Renal cortex interstitium (tissue), 11 donors: Measurements from ENCODE around the gene COX14. TPM values are rescaled to one million over a fixed set of nuclear protein-coding genes. Genes with fewer than 3 reads are reported as not detected.
"Not testable (repeated sequence)": the region's sequence is repeated elsewhere in the genome, so short reads cannot be mapped to it uniquely, and the experiment has no call there.

Experiments
- DNase-seq, 11 donors: peaks; one replicate each; pipeline ENCODE4 v3.0.0-alpha.2; 2013; ENCODE audit warnings: low read depth in 9 of 11, low spot score in 4 of 11; ENCODE audit errors: extremely low read depth in 1 of 11
- polyA plus RNA-seq, 3 donors: library from polyadenylated mRNA; unstranded; fragments of 120-200 nt; gene quantifications; one replicate each; pipeline ENCODE4 v1.2.1, GENCODE V29; 2013; ENCODE audit not compliant: insufficient read length in 3 of 3

Gene COX14
- polyA plus RNA-seq, 3 donors, result 43.8 to 54.7 (median 52.8) TPM

- no peak for DNase-seq
Measured at GRCh38 chr12:50079771-50080170, 32.3 kb upstream of the COX14 start.

- DNase-seq, result no peak
Measured at GRCh38 chr12:50081096-50081808, 30.8 kb upstream of the COX14 start.

- peak in 1 of 11 donors; percentile 37 for DNase-seq
Measured at GRCh38 chr12:50082644-50083043, 29.4 kb upstream of the COX14 start.

- no peak for DNase-seq
Measured at GRCh38 chr12:50083301-50083700, 28.7 kb upstream of the COX14 start.

- DNase-seq, result not testable (repeated sequence)
Measured at GRCh38 chr12:50084409-50084774, 27.6 kb upstream of the COX14 start.

- DNase-seq, result peak; percentile 74 to 93 (median 87)
Measured at GRCh38 chr12:50084775-50085614, 27.0 kb upstream of the COX14 start, which contains the start of gene SMARCD1. Gene SMARCD1, plus strand, starts transcription at chr12:50085342. Its CDS starts 28 bp downstream, at chr12:50085370.

GRCh38 chr12:50085615-50086072 lies 26.4 kb upstream of the COX14 start:
- DNase-seq, result no peak

GRCh38 chr12:50086148-50086547 lies 25.9 kb upstream of the COX14 start:
- DNase-seq, result no peak

- no peak for DNase-seq
Measured at GRCh38 chr12:50087151-50087550, 24.9 kb upstream of the COX14 start.

GRCh38 chr12:50087995-50088394 lies 24.0 kb upstream of the COX14 start:
- DNase-seq, result no peak

- DNase-seq, result no peak
Measured at GRCh38 chr12:50088577-50089335, 23.3 kb upstream of the COX14 start.

GRCh38 chr12:50089730-50090129 lies 22.3 kb upstream of the COX14 start:
- no peak for DNase-seq

- DNase-seq, result no peak
Measured at GRCh38 chr12:50090391-50090790, 21.6 kb upstream of the COX14 start.

GRCh38 chr12:50097952-50098351 lies 14.1 kb upstream of the COX14 start:
- no peak for DNase-seq

- DNase-seq, result no peak
Measured at GRCh38 chr12:50099302-50100008, 12.6 kb upstream of the COX14 start.

- no peak for DNase-seq
Measured at GRCh38 chr12:50100561-50100960, 11.5 kb upstream of the COX14 start.

GRCh38 chr12:50101663-50102062 lies 10.4 kb upstream of the COX14 start:
- DNase-seq, result no peak

- DNase-seq, result no peak
Measured at GRCh38 chr12:50102131-50102531, 9.9 kb upstream of the COX14 start.
